ENCODE results near the gene PBX1. TPM values are rescaled to one million over a fixed set of nuclear protein-coding genes. Genes with fewer than 3 reads are reported as not detected.
A peak's percentile ranks its signal among the peaks of the same experiment; 100 is the strongest.

The PBX1 gene
- total and polyA plus RNA-seq, 7 donors = 6.7 to 168 (median 118) TPM

GRCh38 chr1:164607351-164607750 lies 48.4 kb downstream of the PBX1 start:
- 84 to 92% methylated on average over 3 of the region's 3 CpGs for WGBS, 2 donors
- Histone ChIP-seq H3K9me3 (no peaks in the 10 kb centered on the region), H3K4me3 (no peak overlapping the region), H3K4me1 (peaks cover 0 to 99% (median 94%) of the 10 kb centered on the region in 4 donors), H3K27ac (peak overlapping the region in 2 of 4 donors; percentile 15 to 67), H3K27me3 (no peaks in the 10 kb centered on the region), H3K36me3 (no peaks in the 10 kb centered on the region)
- no peak for DNase-seq
- intact Hi-C loops (cut with DNase I) = no loop called here
- no peak for TF ChIP-seq POLR2A (IDR thresholded peaks at IDR 0.05)
- no peak for TF ChIP-seq POLR2AphosphoS5 (IDR thresholded peaks at IDR 0.05)
- no peak for TF ChIP-seq EP300 (IDR thresholded peaks at IDR 0.05)
- TF ChIP-seq CTCF (IDR thresholded peaks at IDR 0.05) = no peak

- no peak for DNase-seq
- H3K27ac ChIP-seq = peak overlapping the region in 3 of 4 donors; percentile 56 to 67 (median 63)
- no peak for TF ChIP-seq CTCF (IDR thresholded peaks at IDR 0.05)
- TF ChIP-seq POLR2A (IDR thresholded peaks at IDR 0.05) = no peak
- TF ChIP-seq EP300 (IDR thresholded peaks at IDR 0.05) = no peak
- TF ChIP-seq POLR2AphosphoS5 (IDR thresholded peaks at IDR 0.05) = no peak
- no peaks in the 10 kb centered on the region for H3K9me3 ChIP-seq
- H3K36me3 ChIP-seq = no peaks in the 10 kb centered on the region
- peaks cover 0 to 99% (median 94%) of the 10 kb centered on the region in 4 donors for H3K4me1 ChIP-seq
- H3K27me3 ChIP-seq = no peaks in the 10 kb centered on the region
- no peak overlapping the region for H3K4me3 ChIP-seq
- intact Hi-C loops (cut with DNase I) = no loop called here
Measured at GRCh38 chr1:164608651-164609057, 49.7 kb downstream of the PBX1 start.

- TF ChIP-seq POLR2AphosphoS5 (IDR thresholded peaks at IDR 0.05) (no peak), EP300 (IDR thresholded peaks at IDR 0.05) (no peak), POLR2A (IDR thresholded peaks at IDR 0.05) (no peak), CTCF (IDR thresholded peaks at IDR 0.05) (no peak)
- Histone ChIP-seq H3K4me3 (no peak overlapping the region), H3K36me3 (no peaks in the 10 kb centered on the region), H3K4me1 (peaks cover 0 to 99% (median 95%) of the 10 kb centered on the region in 4 donors), H3K27me3 (no peaks in the 10 kb centered on the region), H3K27ac (peak overlapping the region; percentile 3 to 67 (median 60)), H3K9me3 (no peaks in the 10 kb centered on the region)
- 80 to 94% methylated on average over 3 of the region's 3 CpGs for WGBS, 2 donors
- DNase-seq = no peak
- intact Hi-C loops (cut with DNase I) = no loop called here
Measured at GRCh38 chr1:164609089-164609488, 50.1 kb downstream of the PBX1 start.

GRCh38 chr1:164610538-164611222 lies 51.7 kb downstream of the PBX1 start:
- no peak overlapping the region for H3K4me3 ChIP-seq
- DNase-seq = no peak
- TF ChIP-seq POLR2AphosphoS5 (IDR thresholded peaks at IDR 0.05) (peak in 1 of 4 donors; percentile 17), EP300 (IDR thresholded peaks at IDR 0.05) (no peak), CTCF (IDR thresholded peaks at IDR 0.05) (no peak)
- intact Hi-C loops (cut with DNase I) = no loop called here
- peak overlapping the region; percentile 47 to 67 (median 60) for H3K27ac ChIP-seq
- 93 to 96% methylated on average over 3 of the region's 3 CpGs for WGBS, 2 donors
- peaks cover 0 to 99% (median 91%) of the 10 kb centered on the region in 4 donors for H3K4me1 ChIP-seq
- no peaks in the 10 kb centered on the region for H3K36me3 ChIP-seq
- no peaks in the 10 kb centered on the region for H3K9me3 ChIP-seq
- no peaks in the 10 kb centered on the region for H3K27me3 ChIP-seq

Data from sigmoid colon (tissue), 7 donors.